H1 (cell line): Measurements from ENCODE around the gene CELSR1. TPM values are rescaled to one million over a fixed set of nuclear protein-coding genes. Genes with fewer than 3 reads are reported as not detected.

Experiments
- CTCF ChIA-PET: fragments of 300-600 bp; sonication (Branson Sonifier 250); formaldehyde crosslinking; loops from one replicate; lab custom pipeline; 2021; ENCODE audit not compliant: partially characterized antibody; lab: Charles Lee
- POLR2A ChIA-PET: fragments of 300-600 bp; sonication (Branson Sonifier 250); formaldehyde crosslinking; loops from one replicate; lab custom pipeline; 2021; ENCODE audit warnings: inconsistent platforms; ENCODE audit not compliant: partially characterized antibody; lab: Charles Lee
- DNase-seq, 2 experiments: peaks; one replicate each; pipeline versions ENCODE4 v3.0.0 to v3.0.0-alpha.2; 2010 to 2022; ENCODE audit warnings: low spot score in 2 of 2, low read depth in 1 of 2, mixed read lengths in 1 of 2
- FAIRE-seq: peaks from 2 replicates; lab custom pipeline; 2011; peaks lifted over from hg19 to GRCh38; lab: Jason Lieb, UNC
- H2AFZ ChIP-seq: 2 replicates; pipeline ENCODE4 v1.8.1; 2012; ENCODE audit warnings: low read length, inconsistent platforms
- H2AK5ac ChIP-seq: 2 replicates; pipeline ENCODE4 v1.6.1; 2013; ENCODE audit warnings: low read depth, low read length
- H2BK120ac ChIP-seq: replicated peaks from 2 replicates; pipeline ENCODE3; 2013; ENCODE audit warnings: low read depth, low read length, inconsistent platforms
- H2BK12ac ChIP-seq: 2 replicates; pipeline ENCODE4 v1.6.1; 2013; ENCODE audit warnings: low read depth, low read length
- H2BK15ac ChIP-seq: 2 replicates; pipeline ENCODE4 v1.6.1; 2013; ENCODE audit warnings: low read length
- H2BK20ac ChIP-seq: 2 replicates; pipeline ENCODE4 v1.6.1; 2013; ENCODE audit warnings: low read length
- H2BK5ac ChIP-seq: 2 replicates; pipeline ENCODE4 v1.6.1; 2013; ENCODE audit warnings: low read depth, low read length
- H3K14ac ChIP-seq: 2 replicates; pipeline ENCODE4 v1.6.1; 2013; ENCODE audit warnings: inconsistent platforms; ENCODE audit not compliant: insufficient read length
- H3K18ac ChIP-seq: 2 replicates; pipeline ENCODE4 v1.6.1; 2013; ENCODE audit warnings: low read length; ENCODE audit errors: extremely low read depth
- H3K23ac ChIP-seq: 2 replicates; pipeline ENCODE4 v1.6.1; 2013; ENCODE audit warnings: inconsistent platforms; ENCODE audit not compliant: insufficient read length
- H3K23me2 ChIP-seq: 2 replicates; pipeline ENCODE4 v1.6.1; 2013; ENCODE audit warnings: low read depth, low read length
- H3K27ac ChIP-seq: 2 replicates; pipeline ENCODE4 v1.6.1; 2011; ENCODE audit warnings: low read depth, low read length, inconsistent platforms
- H3K27me3 ChIP-seq, 4 experiments: replicated peaks in 1 of 4; 1 replicate in 1 of 4; 2 replicates in 3 of 4; pipeline versions ENCODE4 v1.6.1 to v1.8.1; 2011 to 2013; ENCODE audit warnings: low read length in 3 of 4, mild to moderate bottlenecking in 3 of 4, inconsistent platforms in 2 of 4, mixed read lengths in 2 of 4, moderate library complexity in 1 of 4; ENCODE audit not compliant: control insufficient read depth in 3 of 4, insufficient read depth in 3 of 4; ENCODE audit errors: extremely low read depth in 1 of 4
- H3K36me3 ChIP-seq, 4 experiments: 2 replicates each; pipeline versions ENCODE4 v1.6.1 to v1.8.1; 2011 to 2013; ENCODE audit warnings: mild to moderate bottlenecking in 4 of 4, low read length in 3 of 4, moderate library complexity in 2 of 4, control low read depth in 1 of 4, inconsistent platforms in 1 of 4; ENCODE audit not compliant: insufficient read depth in 4 of 4, control insufficient read depth in 2 of 4
- H3K4ac ChIP-seq: replicated peaks from 2 replicates; pipeline ENCODE3; 2013; ENCODE audit warnings: low read length, low read depth, mixed read lengths, inconsistent platforms; ENCODE audit not compliant: insufficient read length
- H3K4me1 ChIP-seq, 4 experiments: replicated peaks in 1 of 4; 1 replicate in 1 of 4; 2 replicates in 3 of 4; pipeline versions ENCODE4 v1.6.1 to v1.8.1; 2011 to 2013; ENCODE audit warnings: low read length in 3 of 4, inconsistent platforms in 2 of 4, mixed read lengths in 1 of 4; ENCODE audit not compliant: insufficient read depth in 4 of 4, control insufficient read depth in 3 of 4
- H3K4me2 ChIP-seq, 2 experiments: 2 replicates each; pipeline versions ENCODE4 v1.6.1 to v1.8.1; 2011 to 2013; ENCODE audit warnings: low read depth in 2 of 2, low read length in 2 of 2, control low read depth in 1 of 2, inconsistent platforms in 1 of 2, mild to moderate bottlenecking in 1 of 2; ENCODE audit not compliant: insufficient read depth in 1 of 2
- H3K4me3 ChIP-seq, 4 experiments: fragments of 200-600, 300-600 bp in 1 of 4; sonication (generic), shearing (Covaris generic), sonication (Bioruptor Twin) in 1 of 4; 2 replicates each; pipeline versions ENCODE4 v1.5.1 to v1.8.1; 2011 to 2016; ENCODE audit warnings: low read length in 4 of 4, low read depth in 3 of 4, control low read depth in 2 of 4, inconsistent platforms in 2 of 4, mild to moderate bottlenecking in 2 of 4, mixed read lengths in 1 of 4, moderate library complexity in 1 of 4; ENCODE audit not compliant: insufficient read depth in 2 of 4; ENCODE audit errors: extremely low read depth in 1 of 4
- H3K56ac ChIP-seq: replicated peaks from 2 replicates; pipeline ENCODE3; 2013; ENCODE audit warnings: low read depth, mild to moderate bottlenecking, mixed read lengths, low read length, inconsistent platforms; ENCODE audit not compliant: insufficient read length
- H3K79me1 ChIP-seq: 2 replicates; pipeline ENCODE4 v1.6.1; 2013; ENCODE audit warnings: low read depth, low read length, control low read depth
- H3K79me2 ChIP-seq, 2 experiments: 2 replicates each; pipeline versions ENCODE4 v1.6.1 to v1.8.1; 2012 to 2013; ENCODE audit warnings: low read length in 2 of 2, mild to moderate bottlenecking in 2 of 2, inconsistent platforms in 1 of 2; ENCODE audit not compliant: insufficient read depth in 2 of 2, control insufficient read depth in 1 of 2
- H3K9ac ChIP-seq, 4 experiments: replicated peaks in 1 of 4; 1 replicate in 1 of 4; 2 replicates in 3 of 4; pipeline versions ENCODE4 v1.6.1 to v1.8.1; 2011 to 2013; ENCODE audit warnings: low read depth in 3 of 4, low read length in 3 of 4, control low read depth in 2 of 4, mild to moderate bottlenecking in 2 of 4, moderate library complexity in 2 of 4, inconsistent platforms in 1 of 4; ENCODE audit errors: extremely low read depth in 1 of 4
- H3K9me3 ChIP-seq, 2 experiments: 2 replicates each; pipeline versions ENCODE4 v1.6.1 to v1.8.1; 2012 to 2013; ENCODE audit warnings: mild to moderate bottlenecking in 2 of 2, moderate library complexity in 2 of 2, control low read depth in 1 of 2, inconsistent platforms in 1 of 2, low read depth in 1 of 2, low read length in 1 of 2, mixed read lengths in 1 of 2; ENCODE audit not compliant: insufficient read depth in 2 of 2
- H4K20me1 ChIP-seq, 2 experiments: replicated peaks in 1 of 2; 2 replicates each; pipeline versions ENCODE3 to v1.8.1; 2011 to 2013; ENCODE audit warnings: inconsistent platforms in 2 of 2, low read length in 2 of 2, mild to moderate bottlenecking in 1 of 2; ENCODE audit not compliant: insufficient read depth in 2 of 2, control insufficient read depth in 1 of 2
- H4K5ac ChIP-seq: 2 replicates; pipeline ENCODE4 v1.6.1; 2013; ENCODE audit warnings: low read length, low read depth, mixed read lengths, inconsistent platforms; ENCODE audit not compliant: insufficient read length
- H4K8ac ChIP-seq: 2 replicates; pipeline ENCODE4 v1.8.0; 2013; ENCODE audit warnings: mild to moderate bottlenecking, moderate library complexity, low read length, inconsistent platforms; ENCODE audit not compliant: insufficient read depth; ENCODE audit errors: extremely low read depth
- H4K91ac ChIP-seq: replicated peaks from 2 replicates; pipeline ENCODE3; 2013; ENCODE audit warnings: low read length, mixed read lengths, inconsistent platforms; ENCODE audit not compliant: insufficient read length
- ATF2 ChIP-seq: IDR thresholded peaks from 2 replicates; pipeline ENCODE4 v1.6.1; 2012; ENCODE audit warnings: low read length, inconsistent platforms
- BACH1 ChIP-seq: IDR thresholded peaks from 2 replicates; pipeline ENCODE4 v1.6.1; 2012; ENCODE audit warnings: low read length, improper control_type of control experiment
- BCL11A ChIP-seq, 2 experiments: IDR thresholded peaks; one replicate each; pipeline ENCODE4 v1.6.1; 2011; ENCODE audit warnings: low read depth in 2 of 2, low read length in 2 of 2, mild to moderate bottlenecking in 2 of 2
- CBX5 ChIP-seq: fragments of 300-800, 300-1000 bp; sonication (generic); IDR thresholded peaks from 2 replicates; pipeline ENCODE4 v1.7.1; 2016; ENCODE audit warnings: antibody characterized with exemption, low read length, low read depth
- CHD2 ChIP-seq: IDR thresholded peaks from 2 replicates; pipeline ENCODE4 v1.6.1; 2012; ENCODE audit warnings: low read length, improper control_type of control experiment
- EP300 ChIP-seq, 2 experiments: IDR thresholded peaks; 1 replicate in 1 of 2; 2 replicates in 1 of 2; pipeline ENCODE4 v1.6.1; 2011 to 2012; ENCODE audit warnings: low read depth in 2 of 2, low read length in 2 of 2, mild to moderate bottlenecking in 2 of 2, borderline replicate concordance in 1 of 2, inconsistent platforms in 1 of 2, moderate library complexity in 1 of 2
- KDM4A ChIP-seq: IDR thresholded peaks from one replicate; pipeline ENCODE4 v1.7.1; 2012; ENCODE audit warnings: low read depth, mild to moderate bottlenecking, moderate library complexity, low read length, inconsistent platforms; ENCODE audit not compliant: severe bottlenecking
- KDM5A ChIP-seq: fragments of 200-600 bp; IDR thresholded peaks from 2 replicates; pipeline ENCODE4 v1.7.1; 2012; ENCODE audit warnings: mild to moderate bottlenecking, low read length, inconsistent platforms, mixed read lengths
- NANOG ChIP-seq: IDR thresholded peaks from 2 replicates; pipeline ENCODE4 v1.6.1; 2011; ENCODE audit warnings: low read length, low read depth, mild to moderate bottlenecking, inconsistent platforms; ENCODE audit not compliant: insufficient read depth, poor library complexity, severe bottlenecking
- RXRA ChIP-seq: IDR thresholded peaks from 2 replicates; pipeline ENCODE4 v1.6.1; 2011; ENCODE audit warnings: low read depth, mild to moderate bottlenecking, low read length, moderate library complexity; ENCODE audit not compliant: insufficient read depth
- TAF7 ChIP-seq: optimal IDR thresholded peaks from 2 replicates; pipeline ENCODE3; 2011; ENCODE audit warnings: low read depth, mild to moderate bottlenecking, inconsistent platforms, low read length, moderate library complexity, borderline replicate concordance
- TBP ChIP-seq: IDR thresholded peaks from 2 replicates; pipeline ENCODE4 v1.6.1; 2011; ENCODE audit warnings: low read depth, low read length, improper control_type of control experiment
- WGBS, 2 experiments: shearing (Covaris generic) in 1 of 2; methylation state at CpG; one replicate each; pipeline versions ENCODE4 v1.1.6 to v1.1.7; 2013 to 2015; ENCODE audit warnings: low lambda C conversion rate in 2 of 2, mixed read lengths in 2 of 2, inconsistent platforms in 1 of 2, low coverage in 1 of 2, missing lambda C conversion rate in 1 of 2; ENCODE audit not compliant: insufficient replicate concordance in 2 of 2, insufficient coverage in 1 of 2, insufficient read length in 1 of 2; ENCODE audit errors: extremely low coverage in 1 of 2, missing lambda C conversion rate in 1 of 2; 5-methylcytosine and 5-hydroxymethylcytosine counted together
- polyA plus RNA-seq, 7 experiments: library from polyadenylated mRNA; depleted of rRNA in 3 of 7; stranded (reverse) in 5 of 7; unstranded in 2 of 7; fragments of >200 nt in 5 of 7; fragments of 200-250 nt in 2 of 7; gene quantifications; 1 replicate in 5 of 7; 2 replicates in 1 of 7; 4 replicates in 1 of 7; pipeline versions ENCODE4 v1.2.1 to v1.2.3, GENCODE V29; 2011 to 2013; ENCODE audit warnings: missing spikeins in 2 of 7, mixed read lengths in 2 of 7
- total RNA-seq: library from RNA; stranded (reverse); fragmentation: NEBNext Ultra II Directional; extraction: Animal tissue kit (Norgen Biotek cat#: 25700); gene quantifications from 2 replicates; pipeline ENCODE4 v1.2.1, GENCODE V29; 2021

The CELSR1 gene
- total and polyA plus RNA-seq, 2 of the 8 experiments (the other 6 are each of a cell fraction or from before 2014, with no cell fraction given), result 9.0 to 12.4 TPM

- H3K18ac ChIP-seq, result no peak overlapping the region
- H3K4me1 ChIP-seq, result peaks cover 0 to 6% (median 2%) of the 10 kb centered on the region in 4 experiments; a peak in 5 of 7 replicates
- H2BK15ac ChIP-seq, result no peak overlapping the region
- H3K27ac ChIP-seq, result no peak overlapping the region
- no peak overlapping the region for H3K4ac ChIP-seq
- 84% methylated on average over 7 of the region's 7 CpGs; no CpG with 5 or more reads in 1 of the 2 experiments for WGBS, 2 experiments
- H3K23ac ChIP-seq, result no peak overlapping the region
- no peak overlapping the region for H3K4me2 ChIP-seq
- no peaks in the 10 kb centered on the region for H4K20me1 ChIP-seq
- H3K4me3 ChIP-seq, result no peak overlapping the region
- H4K91ac ChIP-seq, result no peak overlapping the region
- no peak for DNase-seq
- H3K9me3 ChIP-seq, result no peaks in the 10 kb centered on the region
- H2BK20ac ChIP-seq, result no peak overlapping the region
- no peaks in the 10 kb centered on the region for H3K36me3 ChIP-seq
- H4K8ac ChIP-seq, result no peak overlapping the region
- H4K5ac ChIP-seq, result no peak overlapping the region
- ChIA-PET CTCF (interaction anchor here (0.7 to 6.5 kb wide), 32 partner anchors 10 to 289 kb away, joined by 3 to 82 read pairs (median 4); partner anchors contain the start of gene TRMU), POLR2A (interaction anchor here (1.3 to 2.8 kb wide), 2 partner anchors 173 to 183 kb away, joined by 3 to 9 read pairs; no protein-coding TSS in a partner anchor)
- H3K9ac ChIP-seq, result no peak overlapping the region
- H2BK12ac ChIP-seq, result no peak overlapping the region
- no peak overlapping the region for H2AFZ ChIP-seq
- H3K56ac ChIP-seq, result no peak overlapping the region
- no peak overlapping the region for H2AK5ac ChIP-seq
- no peaks in the 10 kb centered on the region for H3K79me2 ChIP-seq
- H3K27me3 ChIP-seq, result peaks cover 6 to 25% (median 22%) of the 10 kb centered on the region in 4 experiments
- peaks cover 6% of the 10 kb centered on the region; the same call in 1 of the 2 replicates for H3K23me2 ChIP-seq
- FAIRE-seq, result no peak
- H2BK120ac ChIP-seq, result no peak overlapping the region
- no peak overlapping the region for H3K14ac ChIP-seq
- H2BK5ac ChIP-seq, result no peak overlapping the region
- H3K79me1 ChIP-seq, result no peaks in the 10 kb centered on the region
- TF ChIP-seq TAF7 (no peak), BCL11A (IDR thresholded peaks at IDR 0.05; ENCODE audit: low read depth in 2 of 2, low read length in 2 of 2) (no peak), RXRA (no peak), TBP (no peak), BACH1 (no peak), CBX5 (no peak), NANOG (no peak), EP300 (IDR thresholded peaks at IDR 0.05; ENCODE audit: borderline replicate concordance in 1 of 2, low read depth in 2 of 2, low read length in 2 of 2) (no peak), CHD2 (no peak), KDM4A (no peak), ATF2 (no peak), KDM5A (no peak)
Measured at GRCh38 chr22:46541536-46541935, 4.1 kb upstream of the CELSR1 start.
